ENCODE measurements around the gene FAM170B. TPM values are rescaled to one million over a fixed set of nuclear protein-coding genes. Genes with fewer than 3 reads are reported as not detected.

Gene FAM170B
- total RNA-seq, 2 donors from 2014 or later = not detected

DNA sequence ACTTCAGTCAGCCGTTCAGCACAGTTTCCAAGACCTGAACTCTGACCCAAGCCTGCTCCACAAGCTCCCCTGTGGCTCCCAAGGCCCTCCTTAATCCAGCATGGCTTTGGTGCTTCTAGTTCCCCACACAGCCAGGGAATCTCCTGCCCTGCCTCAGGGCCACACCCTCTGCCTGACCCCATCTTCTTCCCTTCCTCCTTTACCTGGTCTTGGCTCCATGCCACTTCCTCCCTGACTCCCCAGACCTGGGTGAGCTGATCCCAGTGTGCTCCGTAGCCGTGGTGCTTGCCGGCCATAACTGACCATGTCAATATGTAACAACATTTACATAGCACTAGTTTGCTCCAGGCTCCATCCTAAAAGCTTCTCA, 34.3 kb upstream of the FAM170B start:
- Histone ChIP-seq H3K4me3 (ENCODE audit: low read length) (no peak overlapping the region), H3K36me3 (ENCODE audit: control insufficient read depth, insufficient read depth, low read length) (no peaks in the 10 kb centered on the region), H3K27me3 (ENCODE audit: control insufficient read depth, insufficient read depth, low read length, poor library complexity, severe bottlenecking) (no peaks in the 10 kb centered on the region), H3K4me1 (ENCODE audit: control insufficient read depth, insufficient read depth, low read length) (no peaks in the 10 kb centered on the region), H3K27ac (ENCODE audit: low read depth, low read length) (no peak overlapping the region), H3K9ac (ENCODE audit: extremely low read depth, low read length, poor library complexity, severe bottlenecking) (no peak overlapping the region), H3K9me3 (ENCODE audit: control insufficient read depth, low read length) (no peaks in the 10 kb centered on the region)
- Mint-ChIP-seq H3K27ac (no peak overlapping the region), H3K9me3 (no peaks in the 10 kb centered on the region), H3K4me1 (peaks cover 11% of the 10 kb centered on the region), H3K36me3 (ENCODE audit: low read depth) (no peaks in the 10 kb centered on the region), H3K27me3 (ENCODE audit: insufficient read depth) (no peaks in the 10 kb centered on the region), H3K4me3 (no peak overlapping the region)
- TF ChIP-seq, protein P1, sequence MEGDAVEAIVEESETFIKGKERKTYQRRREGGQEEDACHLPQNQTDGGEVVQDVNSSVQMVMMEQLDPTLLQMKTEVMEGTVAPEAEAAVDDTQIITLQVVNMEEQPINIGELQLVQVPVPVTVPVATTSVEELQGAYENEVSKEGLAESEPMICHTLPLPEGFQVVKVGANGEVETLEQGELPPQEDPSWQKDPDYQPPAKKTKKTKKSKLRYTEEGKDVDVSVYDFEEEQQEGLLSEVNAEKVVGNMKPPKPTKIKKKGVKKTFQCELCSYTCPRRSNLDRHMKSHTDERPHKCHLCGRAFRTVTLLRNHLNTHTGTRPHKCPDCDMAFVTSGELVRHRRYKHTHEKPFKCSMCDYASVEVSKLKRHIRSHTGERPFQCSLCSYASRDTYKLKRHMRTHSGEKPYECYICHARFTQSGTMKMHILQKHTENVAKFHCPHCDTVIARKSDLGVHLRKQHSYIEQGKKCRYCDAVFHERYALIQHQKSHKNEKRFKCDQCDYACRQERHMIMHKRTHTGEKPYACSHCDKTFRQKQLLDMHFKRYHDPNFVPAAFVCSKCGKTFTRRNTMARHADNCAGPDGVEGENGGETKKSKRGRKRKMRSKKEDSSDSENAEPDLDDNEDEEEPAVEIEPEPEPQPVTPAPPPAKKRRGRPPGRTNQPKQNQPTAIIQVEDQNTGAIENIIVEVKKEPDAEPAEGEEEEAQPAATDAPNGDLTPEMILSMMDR (conservative IDR thresholded peaks at IDR 0.05) = no peak
- DNase-seq = no peak
- WGBS, 2 experiments (ENCODE audit: insufficient coverage in 1 of 2, insufficient read length in 1 of 2) = 90 to 92% methylated on average over 4 of the region's 4 CpGs

GRCh38 chr10:49167425-49168170, 33.8 kb upstream of the FAM170B start:
- H3K9ac ChIP-seq (ENCODE audit: extremely low read depth, low read length, poor library complexity, severe bottlenecking) = no peak overlapping the region
- DNase-seq = no peak
- Mint-ChIP-seq H3K27me3 (ENCODE audit: insufficient read depth) (no peaks in the 10 kb centered on the region), H3K27ac (no peak overlapping the region), H3K4me3 (no peak overlapping the region), H3K9me3 (no peaks in the 10 kb centered on the region), H3K36me3 (ENCODE audit: low read depth) (no peaks in the 10 kb centered on the region), H3K4me1 (peaks cover 6% of the 10 kb centered on the region)
- H3K36me3 ChIP-seq (ENCODE audit: control insufficient read depth, insufficient read depth, low read length) = no peaks in the 10 kb centered on the region
- H3K9me3 ChIP-seq (ENCODE audit: control insufficient read depth, low read length) = no peaks in the 10 kb centered on the region
- H3K27me3 ChIP-seq (ENCODE audit: control insufficient read depth, insufficient read depth, low read length, poor library complexity, severe bottlenecking) = no peaks in the 10 kb centered on the region
- TF ChIP-seq, protein P1 (conservative IDR thresholded peaks at IDR 0.05) = no peak
- no peaks in the 10 kb centered on the region for H3K4me1 ChIP-seq (ENCODE audit: control insufficient read depth, insufficient read depth, low read length)
- H3K4me3 ChIP-seq (ENCODE audit: low read length) = no peak overlapping the region
- WGBS, 2 experiments (ENCODE audit: insufficient coverage in 1 of 2, insufficient read length in 1 of 2) = 89 to 94% methylated on average over 7 to 12 of the region's 12 CpGs
- H3K27ac ChIP-seq (ENCODE audit: low read depth, low read length) = no peak overlapping the region

- Mint-ChIP-seq H3K4me1 (peaks cover 5% of the 10 kb centered on the region), H3K27ac (no peak overlapping the region), H3K9me3 (no peaks in the 10 kb centered on the region), H3K4me3 (no peak overlapping the region), H3K27me3 (ENCODE audit: insufficient read depth) (no peaks in the 10 kb centered on the region), H3K36me3 (ENCODE audit: low read depth) (no peaks in the 10 kb centered on the region)
- DNase-seq = no peak
- no peak overlapping the region for H3K27ac ChIP-seq (ENCODE audit: low read depth, low read length)
- H3K4me3 ChIP-seq (ENCODE audit: low read length) = no peak overlapping the region
- no peaks in the 10 kb centered on the region for H3K27me3 ChIP-seq (ENCODE audit: control insufficient read depth, insufficient read depth, low read length, poor library complexity, severe bottlenecking)
- WGBS, 2 experiments (ENCODE audit: insufficient coverage in 1 of 2, insufficient read length in 1 of 2) = 80 to 87% methylated on average over 10 to 14 of the region's 14 CpGs
- H3K9me3 ChIP-seq (ENCODE audit: control insufficient read depth, low read length) = no peaks in the 10 kb centered on the region
- no peak overlapping the region for H3K9ac ChIP-seq (ENCODE audit: extremely low read depth, low read length, poor library complexity, severe bottlenecking)
- TF ChIP-seq, protein P1 (conservative IDR thresholded peaks at IDR 0.05) = no peak
- H3K36me3 ChIP-seq (ENCODE audit: control insufficient read depth, insufficient read depth, low read length) = no peaks in the 10 kb centered on the region
- H3K4me1 ChIP-seq (ENCODE audit: control insufficient read depth, insufficient read depth, low read length) = no peaks in the 10 kb centered on the region
Measured at GRCh38 chr10:49166484-49167400, 32.9 kb upstream of the FAM170B start.
